WERI-Rb-1 (cell line): ENCODE data around the gene ELP6.

Source experiments
- DNase-seq: peaks from one replicate; pipeline ENCODE4 v3.0.0-alpha.2; 2020
- H3K27ac ChIP-seq: fragments of 250-450 bp; sonication (Bioruptor Pico); 2 replicates; pipeline ENCODE4 v1.5.1; 2020; ENCODE audit warnings: mild to moderate bottlenecking, moderate library complexity
- H3K27me3 ChIP-seq: fragments of 250-450 bp; sonication (Bioruptor Pico); 2 replicates; pipeline ENCODE4 v1.5.1; 2021; ENCODE audit warnings: mild to moderate bottlenecking, low read depth, moderate library complexity; ENCODE audit not compliant: insufficient read depth, severe bottlenecking
- H3K36me3 ChIP-seq: fragments of 250-450 bp; sonication (Bioruptor Pico); 2 replicates; pipeline ENCODE4 v1.5.1; 2020; ENCODE audit warnings: mild to moderate bottlenecking, moderate library complexity
- H3K4me3 ChIP-seq: 2 replicates; pipeline ENCODE4 v1.5.1; 2011; ENCODE audit warnings: low read depth, mild to moderate bottlenecking, control low read depth, low read length
- H3K9me3 ChIP-seq: fragments of 250-450 bp; sonication (Bioruptor Pico); 2 replicates; pipeline ENCODE4 v1.5.1; 2021; ENCODE audit warnings: mild to moderate bottlenecking, moderate library complexity; ENCODE audit not compliant: severe bottlenecking
- CTCF ChIP-seq: IDR thresholded peaks from 2 replicates; pipeline ENCODE4 v1.5.1; 2011; ENCODE audit warnings: low read depth, mild to moderate bottlenecking, control low read depth, inconsistent platforms, low read length

Gene ELP6

GRCh38 chr3:47513125-47513929, at the start of gene ELP6:
TSS of gene ELP6 (minus strand) at chr3:47513712. CDS start at chr3:47513590, 122 bp downstream.
- H3K27ac ChIP-seq, result peak within 1 kb of the TSS; percentile 98
- DNase-seq, result peak; percentile 97
- no peaks in the 10 kb centered on the region for H3K27me3 ChIP-seq
- no peaks in the 10 kb centered on the region for H3K9me3 ChIP-seq
- H3K4me3 ChIP-seq, result peak within 1 kb of the TSS; percentile 86
- TF ChIP-seq CTCF, result peak; percentile 90
- peaks cover 32% of the 10 kb centered on the region for H3K36me3 ChIP-seq

GRCh38 chr3:47556351-47556750, 42.8 kb upstream of the ELP6 start:
- no peak for DNase-seq
- no peaks in the 10 kb centered on the region for H3K27me3 ChIP-seq
- no peak for TF ChIP-seq CTCF
- H3K9me3 ChIP-seq, result no peaks in the 10 kb centered on the region
- H3K4me3 ChIP-seq, result no peak overlapping the region
- H3K27ac ChIP-seq, result no peak overlapping the region
- no peaks in the 10 kb centered on the region for H3K36me3 ChIP-seq

- H3K9me3 ChIP-seq, result no peaks in the 10 kb centered on the region
- H3K27ac ChIP-seq, result no peak overlapping the region
- H3K27me3 ChIP-seq, result no peaks in the 10 kb centered on the region
- no peak overlapping the region for H3K4me3 ChIP-seq
- no peaks in the 10 kb centered on the region for H3K36me3 ChIP-seq
- no peak for TF ChIP-seq CTCF
- no peak for DNase-seq
These were observed 40.8 kb upstream of the ELP6 start for GRCh38 chr3:47554335-47554734.

- Histone ChIP-seq H3K9me3 (no peaks in the 10 kb centered on the region), H3K4me3 (no peak overlapping the region), H3K27me3 (no peaks in the 10 kb centered on the region), H3K27ac (no peak overlapping the region), H3K36me3 (no peaks in the 10 kb centered on the region)
- no peak for TF ChIP-seq CTCF
- DNase-seq, result no peak
These were observed 39.9 kb upstream of the ELP6 start for GRCh38 chr3:47553407-47553806.

- TF ChIP-seq CTCF, result no peak
- Histone ChIP-seq H3K27ac (no peak overlapping the region), H3K9me3 (no peaks in the 10 kb centered on the region), H3K27me3 (no peaks in the 10 kb centered on the region), H3K36me3 (no peaks in the 10 kb centered on the region), H3K4me3 (no peak overlapping the region)
- DNase-seq, result no peak
These were observed 29.1 kb upstream of the ELP6 start for GRCh38 chr3:47542471-47543173.
